Breast epithelium (tissue), 4 donors: ENCODE data around the gene PLEK2. TPM values are rescaled to one million over a fixed set of nuclear protein-coding genes. Genes with fewer than 3 reads are reported as not detected.

ENCODE experiments used
- DNase-seq, 2 donors: peaks; one replicate each; pipeline ENCODE4 v3.0.0-alpha.2; 2019; ENCODE audit warnings: low spot score in 2 of 2
- H3K27ac ChIP-seq, 2 donors: fragments of 200-600 bp; sonication (generic) in 1 of 2; one replicate each; pipeline ENCODE4 v1.5.1; 2016 to 2019; ENCODE audit warnings: mild to moderate bottlenecking in 1 of 2
- H3K27me3 ChIP-seq, 2 donors: fragments of 200-600 bp; sonication (generic) in 1 of 2; one replicate each; pipeline versions ENCODE4 v1.5.1 to v1.6.0; 2017 to 2019; ENCODE audit warnings: control low read depth in 1 of 2, mild to moderate bottlenecking in 1 of 2
- H3K36me3 ChIP-seq: fragments of 200-600 bp; one replicate; pipeline ENCODE4 v1.5.1; 2019
- H3K4me1 ChIP-seq, 2 donors: fragments of 200-600 bp; sonication (generic); one replicate each; pipeline ENCODE4 v1.5.1; 2016 to 2019; ENCODE audit warnings: control low read depth in 1 of 2
- H3K4me3 ChIP-seq, 3 donors: fragments of 200-600 bp; sonication (generic); 1 replicate in 2 of 3; 2 replicates in 1 of 3; pipeline ENCODE4 v1.5.1; 2016 to 2019; ENCODE audit warnings: mild to moderate bottlenecking in 3 of 3, moderate library complexity in 2 of 3
- H3K9me3 ChIP-seq, 2 donors: fragments of 200-600 bp; sonication (generic) in 1 of 2; one replicate each; pipeline ENCODE4 v1.5.1; 2016 to 2019; ENCODE audit warnings: control low read depth in 1 of 2
- POLR2A ChIP-seq: fragments of 450-650 bp; IDR thresholded peaks from one replicate; pipeline ENCODE4 v1.6.1; 2016; ENCODE audit warnings: antibody characterized with exemption, mild to moderate bottlenecking, moderate library complexity
- POLR2AphosphoS5 ChIP-seq, 3 donors: sonication (generic); formaldehyde crosslinking; IDR thresholded peaks; one replicate each; pipeline ENCODE4 v1.6.1; 2017; ENCODE audit warnings: antibody characterized with exemption in 3 of 3
- intact Hi-C: fragments of 100-400 bp; cut with DNase I; formaldehyde crosslinking; loops from one replicate; pipeline ENCODE4 v1.15.1; 2023; ENCODE audit warnings: low total_unique reads
- total RNA-seq, 3 donors: library from RNA; depleted of rRNA; stranded (reverse); fragments of >200 nt; gene quantifications; one replicate each; pipeline ENCODE4 v1.1.0, GENCODE V29; 2016
- TF ChIP-seq, protein P1 (sequence below), 3 donors: fragments of 450-650 bp; IDR thresholded peaks; one replicate each; pipeline ENCODE4 v1.5.1; 2016 to 2017; ENCODE audit warnings: antibody characterized with exemption in 3 of 3, mild to moderate bottlenecking in 3 of 3, moderate library complexity in 3 of 3

Gene PLEK2
- total RNA-seq, 3 donors from 2014 or later, result 3.4 to 5.2 TPM; not detected in 1

DNA sequence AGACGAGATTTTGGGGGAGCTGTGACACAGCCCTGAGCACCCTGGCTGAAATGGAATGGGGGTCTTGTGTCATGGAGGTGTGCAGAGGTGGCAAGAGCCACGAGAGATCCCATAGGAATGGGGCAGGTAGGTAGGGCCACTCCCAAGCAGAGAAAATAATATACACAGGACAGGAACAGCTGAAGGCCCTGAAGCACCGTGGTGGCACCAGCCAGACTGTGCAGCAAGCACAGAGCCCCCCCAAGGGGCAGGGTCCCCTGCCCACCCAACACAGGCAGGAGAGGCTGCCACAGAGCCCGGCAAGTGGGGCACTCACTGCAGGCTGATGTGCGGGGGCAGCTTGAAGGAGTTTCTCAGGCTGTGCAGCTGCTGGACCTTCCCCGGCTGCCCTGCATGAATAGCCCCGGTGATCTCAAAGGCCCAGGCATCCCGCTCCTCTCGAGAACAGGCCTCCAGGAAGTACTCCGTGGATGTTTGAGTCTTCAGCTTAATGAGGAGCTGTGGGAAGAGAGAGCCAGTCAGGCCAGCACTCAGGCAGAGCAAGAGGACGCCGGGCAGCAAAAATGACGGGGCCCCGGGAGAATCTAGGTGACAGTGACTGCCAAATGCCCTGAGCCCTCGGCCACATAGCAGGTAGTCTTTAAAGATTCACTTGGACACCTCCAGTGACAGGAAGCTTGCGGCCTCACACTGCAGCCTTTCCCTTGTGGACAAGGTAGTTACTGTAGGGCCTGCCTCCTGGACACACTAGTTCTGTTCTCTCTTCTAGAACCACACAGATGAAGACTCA, 16.7 kb downstream of the PLEK2 start:
- DNase-seq, result no peak
- no peak overlapping the region for H3K27ac ChIP-seq
- H3K27me3 ChIP-seq, result no peaks in the 10 kb centered on the region
- H3K4me3 ChIP-seq, result no peak overlapping the region
- TF ChIP-seq POLR2AphosphoS5 (IDR thresholded peaks at IDR 0.05), result no peak
- TF ChIP-seq, protein P1, sequence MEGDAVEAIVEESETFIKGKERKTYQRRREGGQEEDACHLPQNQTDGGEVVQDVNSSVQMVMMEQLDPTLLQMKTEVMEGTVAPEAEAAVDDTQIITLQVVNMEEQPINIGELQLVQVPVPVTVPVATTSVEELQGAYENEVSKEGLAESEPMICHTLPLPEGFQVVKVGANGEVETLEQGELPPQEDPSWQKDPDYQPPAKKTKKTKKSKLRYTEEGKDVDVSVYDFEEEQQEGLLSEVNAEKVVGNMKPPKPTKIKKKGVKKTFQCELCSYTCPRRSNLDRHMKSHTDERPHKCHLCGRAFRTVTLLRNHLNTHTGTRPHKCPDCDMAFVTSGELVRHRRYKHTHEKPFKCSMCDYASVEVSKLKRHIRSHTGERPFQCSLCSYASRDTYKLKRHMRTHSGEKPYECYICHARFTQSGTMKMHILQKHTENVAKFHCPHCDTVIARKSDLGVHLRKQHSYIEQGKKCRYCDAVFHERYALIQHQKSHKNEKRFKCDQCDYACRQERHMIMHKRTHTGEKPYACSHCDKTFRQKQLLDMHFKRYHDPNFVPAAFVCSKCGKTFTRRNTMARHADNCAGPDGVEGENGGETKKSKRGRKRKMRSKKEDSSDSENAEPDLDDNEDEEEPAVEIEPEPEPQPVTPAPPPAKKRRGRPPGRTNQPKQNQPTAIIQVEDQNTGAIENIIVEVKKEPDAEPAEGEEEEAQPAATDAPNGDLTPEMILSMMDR (IDR thresholded peaks at IDR 0.05), result no peak
- no peak for TF ChIP-seq POLR2A
- no peaks in the 10 kb centered on the region for H3K9me3 ChIP-seq
- no peaks in the 10 kb centered on the region for H3K4me1 ChIP-seq
- intact Hi-C loops, result no loop called here
- no peaks in the 10 kb centered on the region for H3K36me3 ChIP-seq

GRCh38 chr14:67393689-67394088, 18.3 kb downstream of the PLEK2 start:
- H3K9me3 ChIP-seq, result no peaks in the 10 kb centered on the region
- no peaks in the 10 kb centered on the region for H3K27me3 ChIP-seq
- no peak for DNase-seq
- H3K4me1 ChIP-seq, result no peaks in the 10 kb centered on the region
- intact Hi-C loops, result no loop called here
- no peaks in the 10 kb centered on the region for H3K36me3 ChIP-seq
- TF ChIP-seq, protein P1 (IDR thresholded peaks at IDR 0.05), result no peak
- TF ChIP-seq POLR2AphosphoS5 (IDR thresholded peaks at IDR 0.05), result no peak
- TF ChIP-seq POLR2A, result no peak
- H3K27ac ChIP-seq, result no peak overlapping the region
- H3K4me3 ChIP-seq, result no peak overlapping the region

DNA sequence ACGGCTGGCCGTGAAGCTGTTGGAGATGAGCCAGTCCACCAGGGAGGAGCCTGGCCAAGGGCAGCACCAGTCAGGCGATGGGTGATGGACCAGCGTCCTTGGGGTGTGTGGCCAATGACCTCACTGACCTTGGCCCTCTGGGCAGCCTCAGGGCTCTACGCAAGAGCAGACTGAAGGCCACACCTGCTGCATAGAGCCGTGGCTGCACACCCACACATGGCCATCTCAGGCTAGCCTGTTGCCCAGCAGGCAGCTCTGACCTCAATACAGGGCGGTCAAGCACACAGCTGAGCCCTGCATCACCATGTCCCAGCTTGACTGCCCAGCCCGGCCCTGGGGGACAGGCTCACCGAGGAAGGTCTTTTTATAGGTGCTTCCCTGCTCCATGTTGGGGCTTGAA, 19.2 kb downstream of the PLEK2 start:
- no peak for DNase-seq
- no peaks in the 10 kb centered on the region for H3K9me3 ChIP-seq
- no peaks in the 10 kb centered on the region for H3K4me1 ChIP-seq
- H3K4me3 ChIP-seq, result no peak overlapping the region
- H3K36me3 ChIP-seq, result no peaks in the 10 kb centered on the region
- H3K27ac ChIP-seq, result no peak overlapping the region
- intact Hi-C loops, result no loop called here
- TF ChIP-seq, protein P1 (IDR thresholded peaks at IDR 0.05), result no peak
- TF ChIP-seq POLR2A (no peak), POLR2AphosphoS5 (IDR thresholded peaks at IDR 0.05) (no peak)
- H3K27me3 ChIP-seq, result no peaks in the 10 kb centered on the region

DNA sequence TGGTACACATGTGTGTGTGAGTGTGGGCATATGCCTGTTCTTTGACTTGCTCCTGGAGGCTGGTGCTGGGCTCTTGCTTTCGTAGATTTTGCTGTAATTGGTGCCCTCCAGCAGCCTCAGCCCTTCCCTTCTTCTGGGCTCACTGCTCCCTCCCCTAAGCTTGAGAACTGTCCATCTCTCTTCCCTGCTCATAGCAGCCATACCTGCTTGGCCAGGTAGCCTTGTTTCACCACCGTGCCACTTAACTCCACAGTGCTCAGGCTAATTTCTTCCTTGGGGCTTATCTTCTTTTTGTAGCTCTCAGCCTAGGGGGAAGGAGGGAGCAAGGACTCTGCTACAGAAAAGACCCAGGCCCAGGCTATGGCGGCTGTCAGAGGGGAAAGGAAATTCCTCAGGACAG, 19.8 kb downstream of the PLEK2 start:
- Histone ChIP-seq H3K4me3 (no peak overlapping the region), H3K4me1 (no peaks in the 10 kb centered on the region), H3K36me3 (no peaks in the 10 kb centered on the region), H3K9me3 (no peaks in the 10 kb centered on the region), H3K27ac (no peak overlapping the region), H3K27me3 (no peaks in the 10 kb centered on the region)
- TF ChIP-seq POLR2A, result no peak
- TF ChIP-seq, protein P1 (IDR thresholded peaks at IDR 0.05), result no peak
- no peak for TF ChIP-seq POLR2AphosphoS5 (IDR thresholded peaks at IDR 0.05)
- no peak for DNase-seq
- intact Hi-C loops, result no loop called here

DNA sequence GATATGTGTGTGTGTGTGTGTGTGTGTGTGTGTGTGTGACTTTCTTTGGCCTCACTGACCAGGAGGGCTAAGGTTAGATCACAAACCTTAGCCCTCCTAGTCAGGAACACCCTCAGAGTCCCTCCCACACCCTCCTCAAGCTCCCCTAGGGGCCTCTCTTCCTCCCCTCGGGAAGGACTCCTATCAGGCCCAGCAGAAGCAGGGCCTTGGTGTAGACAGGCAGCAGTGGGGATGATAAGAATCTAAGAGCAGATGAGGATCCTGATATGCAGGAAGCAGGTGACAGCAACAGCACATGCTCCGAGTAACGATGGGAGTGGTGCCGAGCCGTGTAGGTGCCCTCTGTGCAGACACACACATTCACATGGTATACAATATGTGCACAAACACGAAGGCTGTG, 20.7 kb downstream of the PLEK2 start:
- H3K9me3 ChIP-seq, result no peaks in the 10 kb centered on the region
- no peaks in the 10 kb centered on the region for H3K4me1 ChIP-seq
- H3K4me3 ChIP-seq, result no peak overlapping the region
- no peak overlapping the region for H3K27ac ChIP-seq
- TF ChIP-seq, protein P1 (IDR thresholded peaks at IDR 0.05), result no peak
- TF ChIP-seq POLR2A, result no peak
- intact Hi-C loops, result no loop called here
- no peaks in the 10 kb centered on the region for H3K36me3 ChIP-seq
- DNase-seq, result no peak
- no peaks in the 10 kb centered on the region for H3K27me3 ChIP-seq
